Fibroblast of lung (primary cell): Measurements from ENCODE around the gene CFAP141.

Experiments
- CTCF ChIP-seq, 2 donors: IDR thresholded peaks in 1 of 2; conservative IDR thresholded peaks in 1 of 2; 1 replicate in 1 of 2; 2 replicates in 1 of 2; pipeline ENCODE4 v1.5.1; 2011 to 2012; ENCODE audit warnings: low read length in 2 of 2, control low read depth in 1 of 2, inconsistent platforms in 1 of 2, low read depth in 1 of 2, mild to moderate bottlenecking in 1 of 2
- EZH2 ChIP-seq: IDR thresholded peaks from 2 replicates; pipeline ENCODE4 v1.5.1; 2012; ENCODE audit warnings: low read length, control low read depth, mild to moderate bottlenecking; ENCODE audit errors: missing control alignments

GRCh38 chr1:154179946-154180687 lies 26.0 kb downstream of the CFAP141 start:
- TF ChIP-seq CTCF (conservative IDR thresholded peaks at IDR 0.05 in 1 of 2, IDR thresholded peaks at IDR 0.05 in 1 of 2; ENCODE audit: low read depth in 1 of 2, low read length in 2 of 2), result no peak
- no peak for TF ChIP-seq EZH2
